HUES6 (cell line): Measurements from ENCODE around the gene WSCD1.

Experiments used
- H3K27ac ChIP-seq: 2 replicates; pipeline ENCODE4 v1.7.0; 2013; ENCODE audit warnings: low read depth, mild to moderate bottlenecking, low read length, inconsistent platforms
- H3K27me3 ChIP-seq: 2 replicates; pipeline ENCODE4 v1.6.1; 2013; ENCODE audit warnings: low read length; ENCODE audit not compliant: control insufficient read depth, insufficient read depth
- H3K36me3 ChIP-seq: 2 replicates; pipeline ENCODE4 v1.6.1; 2013; ENCODE audit warnings: low read length; ENCODE audit not compliant: control insufficient read depth, insufficient read depth
- H3K4me1 ChIP-seq: 2 replicates; pipeline ENCODE4 v1.6.1; 2013; ENCODE audit warnings: low read length; ENCODE audit not compliant: control insufficient read depth, insufficient read depth
- H3K4me3 ChIP-seq: 2 replicates; pipeline ENCODE4 v1.5.1; 2013; ENCODE audit warnings: low read depth, low read length
- H3K9ac ChIP-seq: one replicate; pipeline ENCODE4 v1.6.1; 2013; ENCODE audit warnings: mild to moderate bottlenecking, low read length
- H3K9me3 ChIP-seq: 2 replicates; pipeline ENCODE4 v1.6.1; 2013; ENCODE audit warnings: low read depth, low read length; ENCODE audit not compliant: control insufficient read depth, insufficient read depth

Gene WSCD1

GRCh38 chr17:6069539-6070429 lies at the start of gene WSCD1:
Gene WSCD1 (plus strand): TSS chr17:6070379. CDS start chr17:6080659, 10,280 bp downstream.
- Histone ChIP-seq H3K27ac (no peak within 1 kb of the TSS), H3K9ac (peak within 1 kb of the TSS; percentile 34)

DNA sequence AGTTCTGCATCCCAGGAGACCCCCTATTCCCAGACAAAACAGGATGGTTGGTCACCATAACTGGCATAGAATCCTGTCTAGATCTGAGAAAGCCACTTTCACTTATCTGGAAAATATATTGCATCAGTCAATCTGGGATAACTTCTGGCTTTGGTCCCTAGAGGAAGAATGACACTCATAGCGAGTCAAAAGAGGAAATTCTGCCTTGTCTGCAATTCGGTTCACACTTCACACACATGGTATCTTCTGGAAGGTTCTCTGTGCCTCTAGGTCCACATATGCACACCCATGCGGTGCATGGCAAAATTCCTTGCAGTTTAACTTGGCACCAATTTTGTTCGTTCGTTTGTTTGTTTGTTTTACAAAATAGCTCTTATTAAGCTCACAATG lies 49.2 kb upstream of the WSCD1 start:
- no peak overlapping the region for H3K4me3 ChIP-seq
- H3K4me1 ChIP-seq: peaks cover 5% of the 10 kb centered on the region; the same call in 1 of the 2 replicates
- H3K9me3 ChIP-seq: no peaks in the 10 kb centered on the region; the same call in 1 of the 2 replicates
- no peak overlapping the region for H3K9ac ChIP-seq
- no peak overlapping the region for H3K27ac ChIP-seq
- no peaks in the 10 kb centered on the region for H3K36me3 ChIP-seq
- no peaks in the 10 kb centered on the region for H3K27me3 ChIP-seq

More at GRCh38 chr17:6069539-6070429, at the start of gene WSCD1:
- Histone ChIP-seq H3K9me3 (no peaks in the 10 kb centered on the region), H3K4me3 (peak within 1 kb of the TSS; percentile 65), H3K36me3 (no peaks in the 10 kb centered on the region), H3K4me1 (peaks cover 4% of the 10 kb centered on the region; the same call in 1 of the 2 replicates), H3K27me3 (peaks cover 59% of the 10 kb centered on the region)

- Histone ChIP-seq H3K27me3 (no peaks in the 10 kb centered on the region), H3K9ac (no peak overlapping the region), H3K9me3 (no peaks in the 10 kb centered on the region; the same call in 1 of the 2 replicates), H3K4me3 (no peak overlapping the region), H3K4me1 (peaks cover 5% of the 10 kb centered on the region; the same call in 1 of the 2 replicates), H3K27ac (no peak overlapping the region), H3K36me3 (no peaks in the 10 kb centered on the region)
These were observed 48.6 kb upstream of the WSCD1 start for GRCh38 chr17:6021627-6022026.

GRCh38 chr17:6023036-6023831 lies 46.9 kb upstream of the WSCD1 start:
- no peaks in the 10 kb centered on the region for H3K27me3 ChIP-seq
- H3K4me1 ChIP-seq: peaks cover 5% of the 10 kb centered on the region; the same call in 1 of the 2 replicates
- no peaks in the 10 kb centered on the region; the same call in 1 of the 2 replicates for H3K9me3 ChIP-seq
- no peak overlapping the region for H3K4me3 ChIP-seq
- H3K9ac ChIP-seq: no peak overlapping the region
- H3K27ac ChIP-seq: no peak overlapping the region
- H3K36me3 ChIP-seq: no peaks in the 10 kb centered on the region

- no peaks in the 10 kb centered on the region for H3K36me3 ChIP-seq
- H3K27ac ChIP-seq: no peak overlapping the region
- H3K27me3 ChIP-seq: no peaks in the 10 kb centered on the region
- H3K4me1 ChIP-seq: no peaks in the 10 kb centered on the region
- H3K4me3 ChIP-seq: no peak overlapping the region
- H3K9ac ChIP-seq: no peak overlapping the region
- no peaks in the 10 kb centered on the region; the same call in 1 of the 2 replicates for H3K9me3 ChIP-seq
These were observed 45.6 kb upstream of the WSCD1 start for GRCh38 chr17:6024576-6024975.

DNA sequence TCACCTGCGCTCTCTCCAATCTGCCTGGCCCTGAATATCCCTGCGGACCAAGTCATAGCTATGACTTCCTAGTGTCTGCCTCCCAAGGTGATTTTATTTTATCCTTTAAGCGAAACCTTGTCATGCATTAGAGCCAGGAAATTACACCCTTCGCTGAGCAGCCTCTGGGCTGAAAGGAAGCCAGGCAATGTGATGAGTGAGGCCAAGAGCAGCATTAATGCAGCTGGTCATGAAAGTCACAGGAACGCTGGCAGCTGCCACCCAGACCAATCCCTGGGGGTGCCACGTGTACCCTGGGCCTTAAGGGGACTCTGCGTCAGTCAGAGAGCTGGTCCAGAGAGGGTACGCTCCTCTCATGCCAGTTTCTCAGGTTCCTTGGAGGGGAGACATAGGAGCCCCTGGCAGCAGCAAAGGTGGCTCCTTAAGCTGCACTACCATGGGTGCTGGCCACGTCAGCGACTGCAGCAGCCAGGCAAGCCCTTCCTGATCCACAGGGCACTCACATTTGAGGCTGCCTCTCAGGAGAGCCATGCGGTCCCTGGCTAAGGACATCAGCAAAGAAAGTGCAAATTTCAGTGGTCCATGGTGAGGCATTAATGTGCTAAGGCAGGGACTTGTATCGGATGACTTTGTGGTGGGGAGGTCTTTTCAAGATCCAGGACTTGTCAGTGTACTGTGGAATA lies 42.7 kb upstream of the WSCD1 start:
- H3K9ac ChIP-seq: no peak overlapping the region
- H3K27ac ChIP-seq: no peak overlapping the region
- H3K27me3 ChIP-seq: no peaks in the 10 kb centered on the region
- H3K4me1 ChIP-seq: no peaks in the 10 kb centered on the region
- no peak overlapping the region for H3K4me3 ChIP-seq
- H3K9me3 ChIP-seq: no peaks in the 10 kb centered on the region; the same call in 1 of the 2 replicates
- no peaks in the 10 kb centered on the region for H3K36me3 ChIP-seq

GRCh38 chr17:6028294-6028693 lies 41.9 kb upstream of the WSCD1 start:
- no peak overlapping the region for H3K4me3 ChIP-seq
- no peaks in the 10 kb centered on the region; the same call in 1 of the 2 replicates for H3K9me3 ChIP-seq
- no peaks in the 10 kb centered on the region for H3K27me3 ChIP-seq
- H3K9ac ChIP-seq: no peak overlapping the region
- H3K36me3 ChIP-seq: no peaks in the 10 kb centered on the region
- H3K27ac ChIP-seq: no peak overlapping the region
- no peaks in the 10 kb centered on the region for H3K4me1 ChIP-seq

DNA sequence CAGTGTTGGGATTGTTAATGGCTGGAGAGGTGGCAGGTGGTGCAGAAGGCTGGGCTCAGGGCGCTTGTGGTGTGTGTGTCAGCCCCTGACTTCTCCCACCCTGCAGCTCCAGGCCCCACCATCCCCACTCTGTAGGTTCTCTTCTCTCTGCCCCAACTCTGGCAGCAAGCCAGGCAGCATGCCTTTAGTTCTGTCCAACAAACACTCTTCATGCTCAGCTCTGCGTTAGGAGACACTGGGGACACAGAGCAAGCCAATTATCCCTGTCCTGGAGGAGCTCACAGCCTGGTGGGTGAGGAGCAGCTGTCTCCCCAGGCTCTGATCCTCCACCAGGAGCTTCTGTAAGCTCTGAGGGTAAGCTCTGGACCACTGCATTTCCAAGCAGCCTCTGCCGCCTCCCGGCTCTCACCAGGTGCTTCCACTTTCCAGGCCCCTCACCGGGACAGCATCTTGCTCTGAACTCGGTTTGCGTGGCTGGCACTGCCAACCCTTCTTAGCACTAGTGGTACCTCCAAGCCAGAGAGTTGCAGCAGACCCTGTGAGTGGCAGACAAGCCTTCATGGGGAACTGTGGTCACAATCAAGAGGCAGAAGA lies 34.3 kb upstream of the WSCD1 start:
- Histone ChIP-seq H3K27ac (no peak overlapping the region), H3K4me1 (no peaks in the 10 kb centered on the region), H3K9me3 (0 out of 2 replicates have a peak, but pooled peaks cover 3% of the 10 kb centered on the region), H3K9ac (no peak overlapping the region), H3K36me3 (no peaks in the 10 kb centered on the region), H3K27me3 (no peaks in the 10 kb centered on the region), H3K4me3 (no peak overlapping the region)

GRCh38 chr17:6040504-6040903 lies 29.7 kb upstream of the WSCD1 start:
- Histone ChIP-seq H3K27me3 (no peaks in the 10 kb centered on the region), H3K9me3 (0 out of 2 replicates have a peak, but pooled peaks cover 3% of the 10 kb centered on the region), H3K27ac (no peak overlapping the region), H3K4me1 (no peaks in the 10 kb centered on the region), H3K4me3 (no peak overlapping the region), H3K9ac (no peak overlapping the region), H3K36me3 (no peaks in the 10 kb centered on the region)

- no peaks in the 10 kb centered on the region for H3K4me1 ChIP-seq
- H3K9ac ChIP-seq: no peak overlapping the region
- H3K9me3 ChIP-seq: 0 out of 2 replicates have a peak, but pooled peaks cover 3% of the 10 kb centered on the region
- H3K27ac ChIP-seq: no peak overlapping the region
- no peak overlapping the region for H3K4me3 ChIP-seq
- H3K27me3 ChIP-seq: no peaks in the 10 kb centered on the region
- no peaks in the 10 kb centered on the region for H3K36me3 ChIP-seq
These were observed 28.9 kb upstream of the WSCD1 start for GRCh38 chr17:6041246-6041645.
